Measurements from ENCODE around the gene ARTN. TPM values are rescaled to one million over a fixed set of nuclear protein-coding genes. Genes with fewer than 3 reads are reported as not detected.

Gene ARTN
- total and polyA plus RNA-seq, 2 experiments from 2014 or later, result 2.1 TPM; not detected in 1

- Histone ChIP-seq H4K20me1 (ENCODE audit: insufficient read depth, poor library complexity, severe bottlenecking) (no peaks in the 10 kb centered on the region), H3K79me2 (peaks cover 41% of the 10 kb centered on the region), H2AFZ (peak overlapping the region; percentile 46), H3K27me3 (no peaks in the 10 kb centered on the region), H3K4me2 (peak overlapping the region; percentile 100), H3K9me2 (replicated peaks; ENCODE audit: insufficient read depth) (no peaks in the 10 kb centered on the region), H3K27ac (peak overlapping the region; percentile 97), H3K36me3 (replicated peaks; ENCODE audit: insufficient read depth, low read depth) (no peaks in the 10 kb centered on the region), H3K4me3 (peak overlapping the region; percentile 53), H3K4me1 (ENCODE audit: insufficient read depth) (peaks cover 11% of the 10 kb centered on the region), H3K9me3 (ENCODE audit: low read depth) (no peaks in the 10 kb centered on the region)
- 12% methylated on average over 26 of the region's 27 CpGs for WGBS (ENCODE audit: low lambda C conversion rate, missing lambda C conversion rate)
- TF ChIP-seq EZH2 (IDR thresholded peaks at IDR 0.05; ENCODE audit: borderline replicate concordance), result no peak
- TF ChIP-seq CTCF (IDR thresholded peaks at IDR 0.05; ENCODE audit: poor library complexity), result no peak
- TF ChIP-seq EZH2phosphoT487 (IDR thresholded peaks at IDR 0.05; ENCODE audit: low read depth, severe bottlenecking, unreplicated experiment), result no peak
- DNase-seq (ENCODE audit: low spot score), result no peak
Measured at GRCh38 chr1:43947061-43947873, 13.7 kb downstream of the ARTN start.

- H3K4me1 ChIP-seq (ENCODE audit: insufficient read depth), result peaks cover 11% of the 10 kb centered on the region
- H3K27me3 ChIP-seq, result no peaks in the 10 kb centered on the region
Measured at GRCh38 chr1:43947874-43948437, 14.4 kb downstream of the ARTN start.

GRCh38 chr1:43949678-43950077, 16.1 kb downstream of the ARTN start:
- TF ChIP-seq EZH2phosphoT487 (IDR thresholded peaks at IDR 0.05; ENCODE audit: low read depth, severe bottlenecking, unreplicated experiment) (no peak), EZH2 (IDR thresholded peaks at IDR 0.05; ENCODE audit: borderline replicate concordance) (no peak), CTCF (IDR thresholded peaks at IDR 0.05; ENCODE audit: poor library complexity) (no peak)
- H3K27me3 ChIP-seq, result no peaks in the 10 kb centered on the region
- H3K27ac ChIP-seq, result no peak overlapping the region
- no peaks in the 10 kb centered on the region for H3K36me3 ChIP-seq (replicated peaks; ENCODE audit: insufficient read depth, low read depth)
- no peaks in the 10 kb centered on the region for H3K9me2 ChIP-seq (replicated peaks; ENCODE audit: insufficient read depth)
- H4K20me1 ChIP-seq (ENCODE audit: insufficient read depth, poor library complexity, severe bottlenecking), result no peaks in the 10 kb centered on the region
- H3K4me2 ChIP-seq, result no peak overlapping the region
- no peak for DNase-seq (ENCODE audit: low spot score)
- peaks cover 45% of the 10 kb centered on the region for H3K79me2 ChIP-seq
- no peaks in the 10 kb centered on the region for H3K9me3 ChIP-seq (ENCODE audit: low read depth)
- no peak overlapping the region for H2AFZ ChIP-seq
- H3K4me1 ChIP-seq (ENCODE audit: insufficient read depth), result peaks cover 11% of the 10 kb centered on the region
- no peak overlapping the region for H3K4me3 ChIP-seq
- WGBS (ENCODE audit: low lambda C conversion rate, missing lambda C conversion rate), result 73% methylated on average over 13 of the region's 13 CpGs

More at GRCh38 chr1:43947874-43948437, 14.4 kb downstream of the ARTN start:
- no peaks in the 10 kb centered on the region for H3K9me2 ChIP-seq (replicated peaks; ENCODE audit: insufficient read depth)
- peak overlapping the region; percentile 100 for H3K4me2 ChIP-seq
- H3K4me3 ChIP-seq, result peak overlapping the region; percentile 53
- H2AFZ ChIP-seq, result no peak overlapping the region
- 46% methylated on average over 3 of the region's 3 CpGs for WGBS (ENCODE audit: low lambda C conversion rate, missing lambda C conversion rate)
- no peaks in the 10 kb centered on the region for H4K20me1 ChIP-seq (ENCODE audit: insufficient read depth, poor library complexity, severe bottlenecking)
- TF ChIP-seq EZH2phosphoT487 (IDR thresholded peaks at IDR 0.05; ENCODE audit: low read depth, severe bottlenecking, unreplicated experiment) (no peak), EZH2 (IDR thresholded peaks at IDR 0.05; ENCODE audit: borderline replicate concordance) (no peak), CTCF (IDR thresholded peaks at IDR 0.05; ENCODE audit: poor library complexity) (no peak)
- H3K27ac ChIP-seq, result no peak overlapping the region
- no peaks in the 10 kb centered on the region for H3K36me3 ChIP-seq (replicated peaks; ENCODE audit: insufficient read depth, low read depth)
- no peak for DNase-seq (ENCODE audit: low spot score)
- H3K9me3 ChIP-seq (ENCODE audit: low read depth), result no peaks in the 10 kb centered on the region
- peaks cover 42% of the 10 kb centered on the region for H3K79me2 ChIP-seq
